HCT116 (cell line): ENCODE data around the gene NLGN2. TPM values are rescaled to one million over a fixed set of nuclear protein-coding genes. Genes with fewer than 3 reads are reported as not detected.

Experiments used
- ATAC-seq: fragments of 200-7000 bp; cut with Tn5 transposase; 2 replicates; pipeline ENCODE4 v1.9.1; 2020; ENCODE audit warnings: mild to moderate bottlenecking, moderate library complexity
- BruUV-seq: library from RNA; stranded (reverse); fragments of 400-500 nt; replicated peaks from 2 replicates; lab custom pipeline; 2021; lab: Mats Ljungman, UMichigan
- CTCF ChIA-PET: fragments of 300-600 bp; sonication (Branson Sonifier 250); formaldehyde crosslinking; loops from one replicate; lab custom pipeline; 2021; ENCODE audit warnings: antibody characterized with exemption; lab: Charles Lee
- POLR2A ChIA-PET: fragments of 300-600, 350-600 bp; sonication (Branson Sonifier 250); formaldehyde crosslinking; loops from one replicate; lab custom pipeline; 2021; ENCODE audit warnings: antibody characterized with exemption; lab: Charles Lee
- RAD21 ChIA-PET, 2 experiments: fragments of 300-600 bp; sonication (Branson Sonifier 250); formaldehyde crosslinking; loops; one replicate each; lab custom pipeline; 2023; ENCODE audit warnings: low total read pairs in 2 of 2; ENCODE audit not compliant: uncharacterized antibody in 2 of 2, unreplicated experiment in 2 of 2, low non-redundant PET in 1 of 2; lab: Charles Lee
- DNase-seq: peaks from one replicate; pipeline ENCODE4 v3.0.0-alpha.2; 2010; ENCODE audit warnings: low read depth, low spot score
- H2AFZ ChIP-seq: fragments of 200-600 bp; shearing (Covaris generic), sonication (generic); 2 replicates; pipeline ENCODE4 v1.6.1; 2017; ENCODE audit warnings: low read depth, mixed run types, mixed read lengths, antibody characterized with exemption, low read length; ENCODE audit not compliant: poor library complexity, severe bottlenecking
- H3K27ac ChIP-seq: 2 replicates; pipeline ENCODE4 v1.5.1; 2012; ENCODE audit warnings: low read depth, low read length
- H3K27me3 ChIP-seq: fragments of 200-600 bp; sonication (generic); 2 replicates; pipeline ENCODE4 v1.6.1; 2016; ENCODE audit warnings: mixed run types, low read length, mixed read lengths; ENCODE audit not compliant: insufficient read depth
- H3K36me3 ChIP-seq, 2 experiments: fragments of 200-500 bp in 1 of 2; fragments of 200-600 bp in 1 of 2; sonication (Bioruptor generic) in 1 of 2; sonication (generic) in 1 of 2; 2 replicates each; pipeline versions ENCODE4 v1.5.1 to v1.6.1; 2014 to 2016; ENCODE audit warnings: low read length in 2 of 2, inconsistent platforms in 1 of 2, mixed read lengths in 1 of 2, mixed run types in 1 of 2; ENCODE audit not compliant: insufficient read depth in 2 of 2, control insufficient read depth in 1 of 2
- H3K4me1 ChIP-seq, 2 experiments: fragments of 200-600 bp in 1 of 2; sonication (generic) in 1 of 2; 2 replicates each; pipeline versions ENCODE4 v1.5.1 to v1.6.1; 2012 to 2017; ENCODE audit warnings: low read length in 2 of 2, inconsistent platforms in 1 of 2, mild to moderate bottlenecking in 1 of 2, mixed read lengths in 1 of 2, mixed run types in 1 of 2, moderate library complexity in 1 of 2; ENCODE audit not compliant: insufficient read depth in 2 of 2, control insufficient read depth in 1 of 2
- H3K4me2 ChIP-seq: fragments of 200-600 bp; sonication (generic); 2 replicates; pipeline ENCODE4 v1.6.1; 2017; ENCODE audit warnings: mixed run types, low read length, mixed read lengths
- H3K4me3 ChIP-seq, 2 experiments: fragments of 200-600 bp in 1 of 2; sonication (generic) in 1 of 2; replicated peaks in 1 of 2; 2 replicates each; pipeline ENCODE4 v1.5.1; 2011 to 2016; ENCODE audit warnings: low read length in 2 of 2, control low read depth in 1 of 2, low read depth in 1 of 2, mild to moderate bottlenecking in 1 of 2, mixed read lengths in 1 of 2, mixed run types in 1 of 2
- H3K79me2 ChIP-seq: fragments of 200-600 bp; sonication (generic); 2 replicates; pipeline ENCODE4 v1.6.1; 2017; ENCODE audit warnings: mild to moderate bottlenecking, mixed run types, low read length, moderate library complexity, mixed read lengths; ENCODE audit not compliant: insufficient read depth
- H3K9ac ChIP-seq: fragments of 200-600 bp; sonication (generic); 2 replicates; pipeline ENCODE4 v1.6.1; 2016; ENCODE audit warnings: low read length, mixed read lengths
- H3K9me2 ChIP-seq: fragments of 200-600 bp; sonication (generic), shearing (Covaris generic); 2 replicates; pipeline ENCODE4 v1.6.1; 2017; ENCODE audit warnings: mixed run types, mild to moderate bottlenecking, moderate library complexity; ENCODE audit not compliant: insufficient read depth
- H3K9me3 ChIP-seq, 2 experiments: fragments of 200-500 bp in 1 of 2; fragments of 200-600 bp in 1 of 2; sonication (Bioruptor generic) in 1 of 2; sonication (generic) in 1 of 2; 2 replicates each; pipeline ENCODE4 v1.6.1; 2014 to 2017; ENCODE audit warnings: low read length in 2 of 2, mixed read lengths in 2 of 2, inconsistent platforms in 1 of 2, low read depth in 1 of 2, mild to moderate bottlenecking in 1 of 2, mixed run types in 1 of 2, moderate library complexity in 1 of 2; ENCODE audit not compliant: control insufficient read depth in 1 of 2, insufficient read depth in 1 of 2
- H4K20me1 ChIP-seq: fragments of 200-600 bp; sonication (generic), shearing (Covaris generic); 2 replicates; pipeline ENCODE4 v1.6.1; 2017; ENCODE audit warnings: mixed run types, mild to moderate bottlenecking, moderate library complexity; ENCODE audit not compliant: insufficient read depth
- ATF3 ChIP-seq: IDR thresholded peaks from 2 replicates; pipeline ENCODE4 v1.6.1; 2012
- CBX3 ChIP-seq: IDR thresholded peaks from 2 replicates; pipeline ENCODE4 v1.6.1; 2012; ENCODE audit warnings: low read depth
- CEBPB ChIP-seq: IDR thresholded peaks from 2 replicates; pipeline ENCODE4 v1.6.1; 2012; ENCODE audit warnings: low read depth
- CTCF ChIP-seq, 3 experiments: fragments of 200-600 bp in 1 of 3; sonication (generic) in 1 of 3; IDR thresholded peaks in 2 of 3; conservative IDR thresholded peaks in 1 of 3; 2 replicates each; pipeline ENCODE4 v1.5.1; 2012 to 2017; ENCODE audit warnings: low read depth in 2 of 3, low read length in 2 of 3, antibody characterized with exemption in 1 of 3, borderline replicate concordance in 1 of 3, control low read depth in 1 of 3, mild to moderate bottlenecking in 1 of 3, mixed read lengths in 1 of 3, mixed run types in 1 of 3, moderate library complexity in 1 of 3; ENCODE audit not compliant: insufficient read depth in 1 of 3
- EGR1 ChIP-seq: IDR thresholded peaks from 2 replicates; pipeline ENCODE4 v1.6.1; 2012; ENCODE audit warnings: low read depth
- ELF1 ChIP-seq: IDR thresholded peaks from 2 replicates; pipeline ENCODE4 v1.6.1; 2012; ENCODE audit warnings: low read depth, borderline replicate concordance
- EZH2 ChIP-seq: fragments of 200-600 bp; sonication (generic); IDR thresholded peaks from 2 replicates; pipeline ENCODE4 v1.6.1; 2017; ENCODE audit warnings: antibody characterized with exemption, mixed run types
- EZH2phosphoT487 ChIP-seq: fragments of 200-600 bp; IDR thresholded peaks from 2 replicates; pipeline ENCODE4 v1.6.1; 2018; ENCODE audit warnings: antibody characterized with exemption, borderline replicate concordance
- FOSL1 ChIP-seq: IDR thresholded peaks from 2 replicates; pipeline ENCODE4 v1.6.1; 2012; ENCODE audit warnings: low read depth
- JUND ChIP-seq: IDR thresholded peaks from 2 replicates; pipeline ENCODE4 v1.6.1; 2012
- MAX ChIP-seq: IDR thresholded peaks from 2 replicates; pipeline ENCODE4 v1.6.1; 2012
- POLR2A ChIP-seq: IDR thresholded peaks from 2 replicates; pipeline ENCODE4 v1.7.0; 2011; ENCODE audit warnings: borderline replicate concordance; ENCODE audit not compliant: insufficient read depth, insufficient read length; ENCODE audit errors: extremely low read depth
- POLR2AphosphoS5 ChIP-seq: IDR thresholded peaks from 2 replicates; pipeline ENCODE4 v1.6.1; 2011; ENCODE audit warnings: mild to moderate bottlenecking, low read depth, low read length, moderate library complexity
- REST ChIP-seq: IDR thresholded peaks from 2 replicates; pipeline ENCODE4 v1.6.1; 2012; ENCODE audit warnings: low read depth
- SRF ChIP-seq: IDR thresholded peaks from 2 replicates; pipeline ENCODE4 v1.6.1; 2012; ENCODE audit warnings: low read depth
- TCF7L2 ChIP-seq: IDR thresholded peaks from 2 replicates; pipeline ENCODE4 v1.7.0; 2011; ENCODE audit warnings: borderline replicate concordance, inconsistent platforms; ENCODE audit not compliant: insufficient read depth, insufficient read length; ENCODE audit errors: extremely low read depth
- YY1 ChIP-seq: IDR thresholded peaks from 2 replicates; pipeline ENCODE4 v1.6.1; 2011; ENCODE audit warnings: low read length, low read depth, moderate library complexity, mild to moderate bottlenecking; ENCODE audit not compliant: insufficient replicate concordance; ENCODE audit errors: extremely low read depth
- ZBTB33 ChIP-seq: IDR thresholded peaks from 2 replicates; pipeline ENCODE4 v1.6.1; 2011; ENCODE audit warnings: mild to moderate bottlenecking, low read length, moderate library complexity; ENCODE audit not compliant: insufficient replicate concordance; ENCODE audit errors: extremely low read depth
- ZFX ChIP-seq: fragments of 450-650 bp; IDR thresholded peaks from 2 replicates; pipeline ENCODE4 v1.6.1; 2017
- ZNF274 ChIP-seq: fragments of 200-500 bp; sonication (Bioruptor generic); IDR thresholded peaks from 2 replicates; pipeline ENCODE4 v1.6.1; 2014; ENCODE audit warnings: mild to moderate bottlenecking, low read depth, low read length, inconsistent platforms
- intact Hi-C: fragments of 100-400 bp; cut with micrococcal nuclease; formaldehyde crosslinking; loops from 2 replicates; pipeline ENCODE4 v1.10.0; 2022
- total RNA-seq: library from RNA; stranded (reverse); gene quantifications from one replicate; pipeline ENCODE4 v1.2.1, GENCODE V29; 2021; ENCODE audit not compliant: unreplicated experiment

NLGN2 gene
- total RNA-seq, 1 experiment from 2014 or later, result 60.5 TPM

- ChIA-PET CTCF (no interaction called here), RAD21 (no interaction called here), POLR2A (no interaction called here)
- peaks cover 4% of the 10 kb centered on the region; the same call in 1 of the 2 replicates for H3K79me2 ChIP-seq
- H4K20me1 ChIP-seq, result no peaks in the 10 kb centered on the region
- no peak overlapping the region for H3K4me2 ChIP-seq
- H3K9ac ChIP-seq, result no peak overlapping the region
- no peaks in the 10 kb centered on the region for H3K27me3 ChIP-seq
- intact Hi-C loops, result no loop called here
- H3K9me3 ChIP-seq, result no peaks in the 10 kb centered on the region
- no peak overlapping the region for H3K4me3 ChIP-seq
- H3K36me3 ChIP-seq, result no peaks in the 10 kb centered on the region; a peak in 2 of 4 replicates
- no TSS peak for BruUV-seq
- no peak overlapping the region for H3K27ac ChIP-seq
- H3K9me2 ChIP-seq, result no peaks in the 10 kb centered on the region
- peaks cover 0 to 5% of the 10 kb centered on the region in 2 experiments; a peak in 1 of 4 replicates for H3K4me1 ChIP-seq
- no peak overlapping the region for H2AFZ ChIP-seq
- no peak for DNase-seq
- TF ChIP-seq TCF7L2 (no peak), POLR2AphosphoS5 (no peak), FOSL1 (no peak), EGR1 (no peak), EZH2 (no peak), CTCF (IDR thresholded peaks at IDR 0.05 in 2 of 3, conservative IDR thresholded peaks at IDR 0.05 in 1 of 3; ENCODE audit: borderline replicate concordance in 1 of 3, insufficient read depth in 1 of 3, low read depth in 2 of 3, low read length in 2 of 3) (no peak), ZNF274 (no peak), SRF (no peak), ATF3 (no peak), CBX3 (no peak), REST (no peak), POLR2A (no peak), YY1 (no peak), ZBTB33 (no peak), EZH2phosphoT487 (no peak), CEBPB (no peak), ZFX (no peak), JUND (no peak), MAX (no peak), ELF1 (no peak)
- TF ChIP-seq, all 23 proteins: peak for 0
- no peak for ATAC-seq
These were observed 60.6 kb downstream of the NLGN2 start for GRCh38 chr17:7468290-7468689.
